Panc1 (cell line): ENCODE data around the gene MRTFA.

Source experiments
- CTCF ChIP-seq: fragments of 450-650 bp; IDR thresholded peaks from 2 replicates; pipeline ENCODE4 v1.5.1; 2017; ENCODE audit warnings: mild to moderate bottlenecking
- POLR2AphosphoS5 ChIP-seq: IDR thresholded peaks from 2 replicates; pipeline ENCODE4 v1.6.1; 2012; ENCODE audit warnings: mild to moderate bottlenecking, low read depth, low read length, moderate library complexity
- REST ChIP-seq, 2 experiments: IDR thresholded peaks; 2 replicates each; pipeline ENCODE4 v1.6.1; 2011 to 2012; ENCODE audit warnings: low read depth in 2 of 2, control low read depth in 1 of 2, low read length in 1 of 2, mild to moderate bottlenecking in 1 of 2, moderate library complexity in 1 of 2; ENCODE audit not compliant: insufficient read depth in 1 of 2
- SIN3A ChIP-seq: IDR thresholded peaks from 2 replicates; pipeline ENCODE4 v1.6.1; 2012; ENCODE audit warnings: low read depth, mild to moderate bottlenecking, low read length, moderate library complexity, borderline replicate concordance; ENCODE audit not compliant: insufficient read depth
- TCF7L2 ChIP-seq: IDR thresholded peaks from 2 replicates; pipeline ENCODE4 v1.6.1; 2011; ENCODE audit warnings: mild to moderate bottlenecking, low read depth, low read length, inconsistent platforms

GRCh38 chr22:40611606-40612005 lies 24.9 kb downstream of the MRTFA start:
- TF ChIP-seq CTCF (no peak), REST (IDR thresholded peaks at IDR 0.05; ENCODE audit: insufficient read depth in 1 of 2, low read depth in 2 of 2, low read length in 1 of 2) (no peak), TCF7L2 (no peak), SIN3A (no peak), POLR2AphosphoS5 (no peak)
